Uterus (tissue), 2 donors: Measurements from ENCODE around the gene XPO5.

ENCODE experiments used
- CTCF ChIP-seq, 4 experiments: fragments of 200-600 bp in 2 of 4; fragments of 450-650 bp in 2 of 4; sonication (generic) in 2 of 4; IDR thresholded peaks; one replicate each; pipeline ENCODE4 v1.5.1; 2016 to 2019; ENCODE audit warnings: antibody characterized with exemption in 4 of 4, mild to moderate bottlenecking in 2 of 4, moderate library complexity in 1 of 4
- POLR2A ChIP-seq, 2 donors: fragments of 450-650 bp; IDR thresholded peaks; one replicate each; pipeline ENCODE4 v1.6.1; 2016; ENCODE audit warnings: antibody characterized with exemption in 2 of 2, mild to moderate bottlenecking in 1 of 2, moderate library complexity in 1 of 2

- TF ChIP-seq CTCF (IDR thresholded peaks at IDR 0.05), result peak; percentile 65 to 75 (median 72)
- no peak for TF ChIP-seq POLR2A (IDR thresholded peaks at IDR 0.05)
These were observed 32.5 kb upstream of the XPO5 start for GRCh38 chr6:43608310-43608763.
